Neural progenitor cell (in vitro differentiated cells): ENCODE results near the gene CHTF18.

Experiments used
- EZH2 ChIP-seq: fragments of 200-600 bp; sonication (generic); IDR thresholded peaks from 2 replicates; pipeline ENCODE4 v1.6.1; 2017; ENCODE audit warnings: antibody characterized with exemption, mild to moderate bottlenecking, moderate library complexity
- EZH2phosphoT487 ChIP-seq: fragments of 200-600 bp; sonication (generic); IDR thresholded peaks from 2 replicates; pipeline ENCODE4 v1.6.1; 2017; ENCODE audit warnings: antibody characterized with exemption
- TF ChIP-seq, protein P1 (sequence below): fragments of 200-600 bp; sonication (generic); IDR thresholded peaks from 2 replicates; pipeline ENCODE4 v1.5.1; 2017; ENCODE audit warnings: antibody characterized with exemption, mild to moderate bottlenecking

DNA sequence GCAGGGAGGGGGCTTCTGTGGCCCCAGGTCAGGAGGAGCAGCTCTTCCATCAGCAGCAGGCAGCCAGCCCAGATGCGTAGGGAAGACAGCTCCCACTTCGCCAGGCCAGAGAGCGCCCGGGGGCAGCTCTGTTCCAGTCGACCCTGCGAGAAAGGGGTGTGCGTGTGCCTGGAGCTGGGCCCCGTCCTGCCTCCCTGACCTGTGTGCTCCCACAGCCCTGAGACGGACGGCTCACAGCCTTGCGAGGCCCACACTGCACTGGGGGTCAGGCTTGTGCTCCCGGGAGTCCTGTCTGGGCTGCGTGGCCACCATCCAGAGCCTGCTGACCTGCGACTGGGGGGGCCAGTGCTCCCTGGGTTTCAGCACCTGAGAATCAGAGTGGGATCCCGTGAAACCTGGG lies 28.4 kb upstream of the CHTF18 start:
- TF ChIP-seq, protein P1, sequence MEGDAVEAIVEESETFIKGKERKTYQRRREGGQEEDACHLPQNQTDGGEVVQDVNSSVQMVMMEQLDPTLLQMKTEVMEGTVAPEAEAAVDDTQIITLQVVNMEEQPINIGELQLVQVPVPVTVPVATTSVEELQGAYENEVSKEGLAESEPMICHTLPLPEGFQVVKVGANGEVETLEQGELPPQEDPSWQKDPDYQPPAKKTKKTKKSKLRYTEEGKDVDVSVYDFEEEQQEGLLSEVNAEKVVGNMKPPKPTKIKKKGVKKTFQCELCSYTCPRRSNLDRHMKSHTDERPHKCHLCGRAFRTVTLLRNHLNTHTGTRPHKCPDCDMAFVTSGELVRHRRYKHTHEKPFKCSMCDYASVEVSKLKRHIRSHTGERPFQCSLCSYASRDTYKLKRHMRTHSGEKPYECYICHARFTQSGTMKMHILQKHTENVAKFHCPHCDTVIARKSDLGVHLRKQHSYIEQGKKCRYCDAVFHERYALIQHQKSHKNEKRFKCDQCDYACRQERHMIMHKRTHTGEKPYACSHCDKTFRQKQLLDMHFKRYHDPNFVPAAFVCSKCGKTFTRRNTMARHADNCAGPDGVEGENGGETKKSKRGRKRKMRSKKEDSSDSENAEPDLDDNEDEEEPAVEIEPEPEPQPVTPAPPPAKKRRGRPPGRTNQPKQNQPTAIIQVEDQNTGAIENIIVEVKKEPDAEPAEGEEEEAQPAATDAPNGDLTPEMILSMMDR, result no peak
- TF ChIP-seq EZH2, result no peak
- TF ChIP-seq EZH2phosphoT487, result no peak
